Spleen (tissue), 7 donors: ENCODE measurements around the gene CDH10.

Experiments used
- CTCF ChIP-seq, 11 experiments: fragments of 200-600 bp in 7 of 11; fragments of 450-650 bp in 4 of 11; sonication (generic) in 4 of 11; IDR thresholded peaks in 8 of 11; conservative IDR thresholded peaks in 3 of 11; 1 replicate in 7 of 11; 2 replicates in 4 of 11; pipeline versions ENCODE4 v1.4.0 to v1.8.0; 2016 to 2021; ENCODE audit warnings: antibody characterized with exemption in 11 of 11, inconsistent platforms in 4 of 11, mild to moderate bottlenecking in 1 of 11
- POLR2A ChIP-seq, 3 donors: fragments of 450-650 bp; IDR thresholded peaks; one replicate each; pipeline ENCODE4 v1.5.1; 2017; ENCODE audit warnings: antibody characterized with exemption in 3 of 3, mild to moderate bottlenecking in 1 of 3
- donor health status: DM: no; HTN: no; CAD: no; lungs with moderate emphysema.
- donor health status: DM: no; HTN: no; CAD: no.
- donor health status: DM: no; HTN: no; CAD: no.

GRCh38 chr5:24681106-24681505 is 36.3 kb upstream of the CDH10 start:
- TF ChIP-seq CTCF (IDR thresholded peaks at IDR 0.05 in 8 of 11, conservative IDR thresholded peaks at IDR 0.05 in 3 of 11): no peak
- TF ChIP-seq POLR2A (IDR thresholded peaks at IDR 0.05): no peak
